Measurements from ENCODE around the gene TPST2. TPM values are rescaled to one million over a fixed set of nuclear protein-coding genes. Genes with fewer than 3 reads are reported as not detected.

The TPST2 gene
- total RNA-seq, 1 donor from 2014 or later = 22.5 TPM

DNA sequence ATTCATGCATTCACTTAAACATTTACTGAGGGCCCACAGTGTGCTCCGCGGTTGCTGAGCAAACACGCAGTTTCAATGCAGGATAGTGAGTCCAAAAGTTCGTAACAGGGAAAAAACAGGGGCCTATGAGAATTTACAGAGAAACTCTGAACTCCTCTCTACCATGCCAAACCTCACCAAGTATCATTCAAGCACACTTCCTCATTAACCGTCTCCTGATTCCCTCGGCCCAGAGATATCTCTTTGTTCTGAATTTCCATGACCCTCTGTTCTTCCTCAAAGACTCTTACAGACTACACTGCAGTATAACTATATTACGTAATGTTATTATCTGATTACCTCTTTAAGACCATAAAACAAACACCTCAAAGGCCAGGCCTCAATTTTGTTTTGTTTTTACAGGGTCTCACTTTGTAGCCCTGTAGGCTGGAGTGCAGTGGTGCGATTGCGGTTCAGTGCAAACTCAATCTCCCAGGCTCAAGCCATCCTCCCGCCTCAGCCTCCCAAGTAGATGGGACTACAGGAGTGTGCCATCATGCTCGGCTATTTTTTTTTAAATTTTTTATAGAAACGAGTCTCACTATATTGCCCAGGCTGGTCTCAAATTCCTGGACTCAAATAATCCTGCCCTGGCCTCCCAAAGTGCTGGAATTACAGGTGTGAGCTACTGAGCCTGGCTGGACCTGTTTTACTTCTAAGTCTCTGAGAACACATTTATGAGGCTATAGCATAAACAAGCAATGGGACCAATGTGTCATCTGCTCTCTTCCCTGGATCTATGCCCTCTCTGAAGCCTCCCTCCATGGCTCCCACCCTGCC is 109.9 kb downstream of the TPST2 start:
- peak overlapping the region; percentile 49 for H3K4me3 ChIP-seq (ENCODE audit: low read depth, low read length)
- DNase-seq (ENCODE audit: low read depth) = no peak
- TF ChIP-seq, protein P1, sequence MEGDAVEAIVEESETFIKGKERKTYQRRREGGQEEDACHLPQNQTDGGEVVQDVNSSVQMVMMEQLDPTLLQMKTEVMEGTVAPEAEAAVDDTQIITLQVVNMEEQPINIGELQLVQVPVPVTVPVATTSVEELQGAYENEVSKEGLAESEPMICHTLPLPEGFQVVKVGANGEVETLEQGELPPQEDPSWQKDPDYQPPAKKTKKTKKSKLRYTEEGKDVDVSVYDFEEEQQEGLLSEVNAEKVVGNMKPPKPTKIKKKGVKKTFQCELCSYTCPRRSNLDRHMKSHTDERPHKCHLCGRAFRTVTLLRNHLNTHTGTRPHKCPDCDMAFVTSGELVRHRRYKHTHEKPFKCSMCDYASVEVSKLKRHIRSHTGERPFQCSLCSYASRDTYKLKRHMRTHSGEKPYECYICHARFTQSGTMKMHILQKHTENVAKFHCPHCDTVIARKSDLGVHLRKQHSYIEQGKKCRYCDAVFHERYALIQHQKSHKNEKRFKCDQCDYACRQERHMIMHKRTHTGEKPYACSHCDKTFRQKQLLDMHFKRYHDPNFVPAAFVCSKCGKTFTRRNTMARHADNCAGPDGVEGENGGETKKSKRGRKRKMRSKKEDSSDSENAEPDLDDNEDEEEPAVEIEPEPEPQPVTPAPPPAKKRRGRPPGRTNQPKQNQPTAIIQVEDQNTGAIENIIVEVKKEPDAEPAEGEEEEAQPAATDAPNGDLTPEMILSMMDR (conservative IDR thresholded peaks at IDR 0.05; ENCODE audit: low read depth, low read length) = no peak

DNA sequence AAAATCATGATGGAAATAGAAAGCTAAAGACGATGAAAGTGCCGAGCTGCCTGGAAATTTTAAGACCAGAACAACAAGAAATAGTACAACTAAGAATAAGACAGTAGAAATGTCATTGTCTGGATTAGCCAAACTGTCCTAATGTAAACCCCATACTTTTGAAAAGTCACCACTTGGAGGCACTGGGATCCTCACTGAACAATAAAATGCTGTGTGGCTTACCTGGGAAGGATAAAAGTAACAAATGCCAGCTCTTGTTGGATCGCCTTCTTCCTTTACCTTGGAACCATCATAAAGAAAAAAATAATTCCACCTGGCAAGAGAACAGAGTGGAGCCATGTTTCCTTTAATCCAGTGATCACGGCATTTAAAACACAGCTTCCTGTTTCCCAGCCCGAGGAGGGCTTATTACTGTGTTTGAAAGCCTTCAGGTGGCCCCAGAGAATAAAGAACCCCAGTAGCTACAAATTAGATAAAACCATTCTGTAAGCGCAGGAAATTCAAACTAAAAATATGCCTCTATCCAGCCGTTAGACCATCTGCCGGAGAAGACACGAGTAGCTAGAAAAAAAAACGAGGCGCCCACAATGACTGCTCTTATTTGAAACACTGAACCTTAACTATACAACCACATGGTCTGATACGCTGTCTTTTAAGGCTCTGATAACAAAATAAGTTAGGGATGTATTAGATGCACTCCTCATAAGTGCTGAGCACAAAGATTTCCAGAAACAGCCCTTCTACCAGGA is 110.7 kb downstream of the TPST2 start:
- peak overlapping the region; percentile 49 for H3K4me3 ChIP-seq (ENCODE audit: low read depth, low read length)
- DNase-seq (ENCODE audit: low read depth) = no peak
- TF ChIP-seq, protein P1 (conservative IDR thresholded peaks at IDR 0.05; ENCODE audit: low read depth, low read length) = no peak

DNA sequence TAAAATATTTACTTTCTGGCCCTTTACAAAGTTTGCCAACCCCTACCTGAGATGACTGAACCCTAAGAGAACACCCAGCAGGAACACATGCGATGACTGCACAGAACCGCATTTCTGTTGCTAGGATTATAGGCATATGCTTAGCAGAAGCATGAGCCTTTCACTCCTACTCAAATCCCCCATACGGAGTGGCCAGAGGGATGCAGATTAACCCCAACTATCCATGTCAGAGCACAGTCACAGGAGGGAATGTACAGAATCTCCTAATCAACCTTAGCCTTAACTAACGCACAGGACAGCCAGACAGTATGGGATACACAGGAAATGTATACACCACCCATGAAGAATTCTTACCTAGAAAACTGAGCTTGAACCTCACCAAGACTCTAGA is 112.6 kb downstream of the TPST2 start:
- TF ChIP-seq, protein P1 (conservative IDR thresholded peaks at IDR 0.05; ENCODE audit: low read depth, low read length) = no peak
- DNase-seq (ENCODE audit: low read depth) = no peak
- H3K4me3 ChIP-seq (ENCODE audit: low read depth, low read length) = no peak overlapping the region

DNA sequence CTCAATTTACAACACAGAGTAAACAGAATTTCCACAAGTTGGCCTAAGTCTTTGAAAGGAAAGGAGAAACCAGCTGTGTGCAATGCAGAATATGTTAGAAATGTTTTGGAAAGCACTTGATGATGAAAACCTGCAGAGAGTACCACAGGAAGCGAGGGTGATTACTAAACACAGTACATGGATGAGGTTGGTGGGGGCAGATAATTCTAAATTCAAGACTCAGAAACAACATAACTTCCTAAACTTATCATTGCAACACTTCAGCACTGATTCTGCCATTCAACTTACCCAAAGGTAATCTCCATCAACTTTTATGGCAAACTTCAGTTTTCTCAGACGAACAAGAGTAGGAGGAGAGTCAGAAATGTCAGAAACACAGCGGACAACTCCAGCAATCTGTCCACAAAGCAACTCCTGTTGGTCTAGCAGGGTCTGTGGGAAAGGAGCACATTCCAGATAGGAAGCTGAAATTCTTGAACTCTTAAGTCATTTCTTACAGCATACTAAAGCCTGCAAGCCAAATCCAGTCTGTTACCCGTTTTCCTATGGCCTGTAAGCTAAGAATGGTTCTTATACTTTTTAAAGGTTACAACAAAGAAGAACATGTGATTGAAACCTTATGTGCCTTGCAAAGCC is 113.1 kb downstream of the TPST2 start:
- H3K4me3 ChIP-seq (ENCODE audit: low read depth, low read length) = no peak overlapping the region
- no peak for DNase-seq (ENCODE audit: low read depth)
- TF ChIP-seq, protein P1 (conservative IDR thresholded peaks at IDR 0.05; ENCODE audit: low read depth, low read length) = no peak

DNA sequence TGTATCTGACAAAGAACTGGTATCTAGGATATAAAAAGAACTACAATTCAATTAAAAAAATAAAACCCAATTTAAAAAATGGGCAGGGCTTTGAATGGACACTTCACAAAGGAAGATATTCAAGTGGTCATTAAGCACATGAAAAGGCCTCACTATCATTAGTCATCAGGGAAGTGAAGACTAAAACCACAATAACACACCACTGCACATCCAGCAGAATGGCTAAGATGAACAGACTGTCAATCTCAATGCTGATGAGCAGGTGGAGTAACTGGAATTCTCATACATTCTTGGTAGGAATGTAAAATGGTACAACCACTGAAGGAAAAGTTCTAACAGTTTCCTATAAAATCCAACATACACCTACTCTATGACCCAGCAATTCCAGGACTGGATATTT is 115.2 kb downstream of the TPST2 start:
- no peak for DNase-seq (ENCODE audit: low read depth)
- TF ChIP-seq, protein P1 (conservative IDR thresholded peaks at IDR 0.05; ENCODE audit: low read depth, low read length) = no peak
- H3K4me3 ChIP-seq (ENCODE audit: low read depth, low read length) = no peak overlapping the region

Other genes with a start within 250 kb of the TPST2 start
- 7.3 and 10.4 TPM in 2 replicates for gene ASPHD2, start 160.9 kb downstream of the TPST2 start, total RNA-seq
- gene HPS4, start 106.3 kb downstream of the TPST2 start, total RNA-seq = 26.0 and 35.3 TPM in 2 replicates
- gene SRRD, start 106.3 kb downstream of the TPST2 start, total RNA-seq = 17.1 and 34.1 TPM in 2 replicates
- 17.8 and 26.3 TPM in 2 replicates for gene TFIP11, start 77.7 kb downstream of the TPST2 start, total RNA-seq
- gene CRYBB1, start 27.9 kb upstream of the TPST2 start, total RNA-seq = not detected in 2 replicates
- not detected in 2 replicates for gene CRYBA4, start 31.8 kb upstream of the TPST2 start, total RNA-seq
- 0.12 and 0.14 TPM in 2 replicates for gene MIAT, start 67.5 kb upstream of the TPST2 start, total RNA-seq